ENCODE measurements around the gene STX1A.

GRCh38 chr7:73685311-73685710 lies 34.2 kb downstream of the STX1A start:
- no peak for TF ChIP-seq CTCF (IDR thresholded peaks at IDR 0.05)
- TF ChIP-seq POLR2A (IDR thresholded peaks at IDR 0.05) = no peak
